A673 (cell line): ENCODE measurements around the gene FAM162A. TPM values are rescaled to one million over a fixed set of nuclear protein-coding genes. Genes with fewer than 3 reads are reported as not detected.

ENCODE experiments used
- BruUV-seq: library from RNA; stranded (reverse); fragments of 400-500 nt; replicated peaks from 2 replicates; lab custom pipeline; 2021; lab: Mats Ljungman, UMichigan
- CTCF ChIA-PET: fragments of 300-600 bp; sonication (Branson Sonifier 250); formaldehyde crosslinking; loops from one replicate; lab custom pipeline; 2022; ENCODE audit warnings: antibody characterized with exemption; lab: Charles Lee
- POLR2A ChIA-PET: fragments of 300-600 bp; sonication (Branson Sonifier 250); formaldehyde crosslinking; loops from one replicate; lab custom pipeline; 2022; ENCODE audit warnings: antibody characterized with exemption; ENCODE audit not compliant: low non-redundant PET; lab: Charles Lee
- DNase-seq: peaks from one replicate; pipeline ENCODE4 v3.0.0-alpha.2; 2015; ENCODE audit warnings: low spot score
- H3K27ac ChIP-seq: fragments of 200-600 bp; sonication (generic); 2 replicates; pipeline ENCODE4 v1.5.1; 2016; ENCODE audit warnings: mixed run types, low read depth, mild to moderate bottlenecking, mixed read lengths, antibody characterized with exemption, low read length; ENCODE audit not compliant: poor library complexity, severe bottlenecking
- H3K27me3 ChIP-seq: fragments of 200-600 bp; sonication (generic); replicated peaks from 2 replicates; pipeline ENCODE4 v1.6.1; 2017; ENCODE audit warnings: mixed run types, low read depth, mild to moderate bottlenecking, mixed read lengths, antibody characterized with exemption, low read length; ENCODE audit not compliant: insufficient read depth, poor library complexity
- H3K36me3 ChIP-seq: fragments of 200-600 bp; sonication (generic); 2 replicates; pipeline ENCODE4 v1.6.1; 2016; ENCODE audit warnings: mixed run types, mild to moderate bottlenecking, mixed read lengths, antibody characterized with exemption, low read length; ENCODE audit not compliant: insufficient read depth, poor library complexity, severe bottlenecking
- H3K4me1 ChIP-seq: fragments of 200-600 bp; sonication (generic); 2 replicates; pipeline ENCODE4 v1.6.1; 2017; ENCODE audit warnings: mixed run types, mild to moderate bottlenecking, mixed read lengths, antibody characterized with exemption, low read length; ENCODE audit not compliant: insufficient read depth, poor library complexity, severe bottlenecking
- H3K4me3 ChIP-seq: fragments of 200-600 bp; sonication (generic); 2 replicates; pipeline ENCODE4 v1.5.1; 2016; ENCODE audit warnings: low read depth, mixed run types, mild to moderate bottlenecking, mixed read lengths, low read length; ENCODE audit not compliant: poor library complexity, severe bottlenecking
- H3K9me3 ChIP-seq: fragments of 200-600 bp; sonication (generic); 2 replicates; pipeline ENCODE4 v1.6.1; 2016; ENCODE audit warnings: mixed run types, low read depth, mild to moderate bottlenecking, mixed read lengths, antibody characterized with exemption, low read length; ENCODE audit not compliant: poor library complexity, severe bottlenecking
- EZH2 ChIP-seq: fragments of 200-600 bp; sonication (generic); IDR thresholded peaks from 2 replicates; pipeline ENCODE4 v1.6.1; 2017; ENCODE audit warnings: borderline replicate concordance, low read depth, mild to moderate bottlenecking, mixed read lengths, antibody characterized with exemption, low read length; ENCODE audit not compliant: poor library complexity, severe bottlenecking
- intact Hi-C: fragments of 100-400 bp; cut with micrococcal nuclease; formaldehyde crosslinking; loops from one replicate; pipeline ENCODE4 v1.10.0; 2022; ENCODE audit not compliant: unreplicated experiment
- total RNA-seq: library from RNA; stranded (reverse); gene quantifications from 2 replicates; pipeline ENCODE4 v1.2.3, GENCODE V29; 2021
- TF ChIP-seq, protein P1 (sequence below): fragments of 300-800, 200-600 bp; sonication (generic); conservative IDR thresholded peaks from 2 replicates; pipeline ENCODE4 v1.5.1; 2017; ENCODE audit warnings: low read depth, mild to moderate bottlenecking, antibody characterized with exemption, low read length, moderate library complexity, mixed read lengths

The FAM162A gene
- total RNA-seq, 1 experiment from 2014 or later: 58.1 TPM

DNA sequence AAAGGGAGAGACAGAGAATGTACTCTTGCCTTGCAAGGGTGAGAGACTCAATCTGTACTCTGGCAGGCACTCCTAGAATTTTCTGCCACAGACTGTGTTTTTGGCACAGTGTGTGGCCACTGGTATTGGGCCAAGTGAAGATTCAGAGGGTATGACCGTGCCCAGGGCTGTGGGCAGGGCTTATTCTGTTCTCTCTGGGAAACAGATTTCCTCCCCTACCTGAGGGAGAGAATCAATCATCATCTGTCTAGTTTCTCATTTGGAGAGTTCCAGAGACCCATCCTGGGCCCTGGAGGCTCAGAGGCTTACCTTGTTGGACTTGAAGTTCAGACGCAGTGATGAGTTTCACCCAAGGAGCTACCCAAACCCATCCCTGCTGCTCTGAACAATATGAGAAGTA, 30.8 kb upstream of the FAM162A start:
- no TSS peak for BruUV-seq
- DNase-seq: no peak
- no peak overlapping the region for H3K27ac ChIP-seq
- CTCF ChIA-PET: no interaction called here
- no peaks in the 10 kb centered on the region for H3K36me3 ChIP-seq
- intact Hi-C loops: no loop called here
- no peak overlapping the region for H3K4me3 ChIP-seq
- POLR2A ChIA-PET: no interaction called here
- H3K9me3 ChIP-seq: no peaks in the 10 kb centered on the region
- H3K27me3 ChIP-seq: no peaks in the 10 kb centered on the region
- peaks cover 15% of the 10 kb centered on the region for H3K4me1 ChIP-seq
- TF ChIP-seq EZH2: no peak
- TF ChIP-seq, protein P1, sequence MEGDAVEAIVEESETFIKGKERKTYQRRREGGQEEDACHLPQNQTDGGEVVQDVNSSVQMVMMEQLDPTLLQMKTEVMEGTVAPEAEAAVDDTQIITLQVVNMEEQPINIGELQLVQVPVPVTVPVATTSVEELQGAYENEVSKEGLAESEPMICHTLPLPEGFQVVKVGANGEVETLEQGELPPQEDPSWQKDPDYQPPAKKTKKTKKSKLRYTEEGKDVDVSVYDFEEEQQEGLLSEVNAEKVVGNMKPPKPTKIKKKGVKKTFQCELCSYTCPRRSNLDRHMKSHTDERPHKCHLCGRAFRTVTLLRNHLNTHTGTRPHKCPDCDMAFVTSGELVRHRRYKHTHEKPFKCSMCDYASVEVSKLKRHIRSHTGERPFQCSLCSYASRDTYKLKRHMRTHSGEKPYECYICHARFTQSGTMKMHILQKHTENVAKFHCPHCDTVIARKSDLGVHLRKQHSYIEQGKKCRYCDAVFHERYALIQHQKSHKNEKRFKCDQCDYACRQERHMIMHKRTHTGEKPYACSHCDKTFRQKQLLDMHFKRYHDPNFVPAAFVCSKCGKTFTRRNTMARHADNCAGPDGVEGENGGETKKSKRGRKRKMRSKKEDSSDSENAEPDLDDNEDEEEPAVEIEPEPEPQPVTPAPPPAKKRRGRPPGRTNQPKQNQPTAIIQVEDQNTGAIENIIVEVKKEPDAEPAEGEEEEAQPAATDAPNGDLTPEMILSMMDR: no peak

DNA sequence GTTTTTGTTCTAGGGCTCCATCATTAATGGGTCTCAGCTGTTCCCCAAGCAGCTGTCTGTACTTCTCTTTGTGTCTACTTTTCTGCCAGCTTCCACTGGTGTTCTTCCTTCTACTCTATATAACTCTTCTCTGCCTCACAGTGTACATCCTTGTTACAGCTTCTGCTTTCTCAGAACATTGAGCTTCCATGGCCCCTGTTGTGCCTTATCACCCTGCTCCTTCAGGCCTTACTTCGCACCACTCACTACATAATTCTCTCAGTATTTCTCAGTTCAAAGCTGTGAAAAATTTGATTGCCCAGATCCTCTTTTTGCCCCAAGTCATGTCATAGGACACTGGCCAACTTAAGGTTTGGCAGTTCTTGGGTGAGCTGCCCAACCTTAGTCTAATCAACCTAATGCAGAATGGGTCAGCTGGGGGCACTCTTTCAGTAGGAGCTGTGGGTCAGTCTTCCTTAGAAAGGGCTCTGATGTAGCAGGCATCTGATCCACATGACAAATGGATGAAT, 30.0 kb upstream of the FAM162A start:
- Histone ChIP-seq H3K4me1 (peaks cover 22% of the 10 kb centered on the region), H3K36me3 (no peaks in the 10 kb centered on the region), H3K27ac (no peak overlapping the region), H3K9me3 (no peaks in the 10 kb centered on the region), H3K4me3 (no peak overlapping the region), H3K27me3 (no peaks in the 10 kb centered on the region)
- TF ChIP-seq EZH2: no peak
- TF ChIP-seq, protein P1: no peak
- no TSS peak for BruUV-seq
- intact Hi-C loops: no loop called here
- CTCF ChIA-PET: no interaction called here
- POLR2A ChIA-PET: no interaction called here
- DNase-seq: no peak

DNA sequence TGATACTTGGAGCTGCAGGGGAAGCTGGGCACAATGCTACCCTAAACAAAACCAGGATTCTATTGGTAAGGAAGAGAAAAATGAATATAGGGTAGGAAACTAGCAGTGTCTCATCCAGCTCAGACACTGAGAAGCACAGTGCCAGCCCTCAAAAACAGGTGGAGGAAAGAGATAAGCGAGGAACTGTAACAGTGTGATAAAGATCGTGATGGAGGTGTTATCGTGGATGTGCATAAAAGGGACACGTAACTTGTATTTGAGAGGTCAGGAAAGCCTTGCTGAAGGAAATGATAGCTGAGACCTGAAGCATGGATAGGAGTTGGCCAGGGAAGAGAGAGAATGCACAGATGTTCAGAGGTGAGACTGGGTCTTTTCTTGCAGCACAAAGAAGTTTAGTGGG, 28.4 kb upstream of the FAM162A start:
- DNase-seq: no peak
- Histone ChIP-seq H3K9me3 (no peaks in the 10 kb centered on the region), H3K4me1 (peaks cover 23% of the 10 kb centered on the region), H3K36me3 (no peaks in the 10 kb centered on the region), H3K4me3 (no peak overlapping the region), H3K27me3 (no peaks in the 10 kb centered on the region), H3K27ac (no peak overlapping the region)
- no peak for TF ChIP-seq EZH2
- TF ChIP-seq, protein P1: no peak
- intact Hi-C loops: loop anchor here (5.0 kb wide), 1 partner anchor 253 kb away; no protein-coding TSS in a partner anchor
- ChIA-PET POLR2A (no interaction called here), CTCF (no interaction called here)
- BruUV-seq: no TSS peak
